HepG2 (cell line): ENCODE measurements around the gene CTAGE9. TPM values are rescaled to one million over a fixed set of nuclear protein-coding genes. Genes with fewer than 3 reads are reported as not detected.

Experiments used
- GATAD1 ChIP-seq: IDR thresholded peaks from 2 replicates; pipeline ENCODE4 v1.6.1; 2016; ENCODE audit warnings: missing genetic modification reagents, missing compliant biosample characterization
- GATAD2A ChIP-seq: IDR thresholded peaks from 2 replicates; pipeline ENCODE4 v1.6.1; 2016
- HOXA7 ChIP-seq: sonication (generic); formaldehyde crosslinking; IDR thresholded peaks from 2 replicates; pipeline ENCODE4 v1.8.1; 2022; ENCODE audit warnings: mild to moderate bottlenecking, missing genetic modification reagents, moderate library complexity
- IRX3 ChIP-seq: sonication (generic); formaldehyde crosslinking; IDR thresholded peaks from 2 replicates; pipeline ENCODE4 v1.8.1; 2023; ENCODE audit warnings: mild to moderate bottlenecking, low read depth, missing genetic modification reagents, borderline replicate concordance
- MXD4 ChIP-seq: IDR thresholded peaks from 2 replicates; pipeline ENCODE4 v1.6.1; 2016; ENCODE audit warnings: mild to moderate bottlenecking, missing biosample characterization, missing genetic modification reagents
- POLR2AphosphoS5 ChIP-seq: IDR thresholded peaks from 2 replicates; pipeline ENCODE4 v1.6.1; 2012; ENCODE audit warnings: low read depth, low read length
- SALL1 ChIP-seq: sonication (generic); formaldehyde crosslinking; IDR thresholded peaks from 2 replicates; pipeline ENCODE4 v1.8.0; 2022; ENCODE audit warnings: mild to moderate bottlenecking, missing genetic modification reagents
- SMC3 ChIP-seq: IDR thresholded peaks from 2 replicates; pipeline ENCODE4 v1.6.1; 2011; ENCODE audit warnings: low read length, improper control_type of control experiment
- SP1 ChIP-seq, 2 experiments: fragments of 450-650 bp in 1 of 2; sonication (generic) in 1 of 2; formaldehyde crosslinking in 1 of 2; IDR thresholded peaks; 2 replicates each; pipeline versions ENCODE4 v1.4.0 to v1.6.1; 2016 to 2020; ENCODE audit warnings: missing genetic modification reagents in 1 of 2
- ZBTB2 ChIP-seq: sonication (generic); formaldehyde crosslinking; IDR thresholded peaks from 2 replicates; pipeline ENCODE4 v1.8.0; 2022; ENCODE audit warnings: low read depth, missing genetic modification reagents
- ZBTB46 ChIP-seq: sonication (generic); formaldehyde crosslinking; IDR thresholded peaks from 2 replicates; pipeline ENCODE4 v1.4.0; 2020; ENCODE audit warnings: mild to moderate bottlenecking, missing genetic modification reagents, borderline replicate concordance
- ZHX2 ChIP-seq, 2 experiments: sonication (generic) in 1 of 2; formaldehyde crosslinking in 1 of 2; IDR thresholded peaks; 2 replicates each; pipeline versions ENCODE4 v1.6.1 to v1.9.0; 2014 to 2022; ENCODE audit warnings: antibody characterized with exemption in 1 of 2, borderline replicate concordance in 1 of 2, inconsistent platforms in 1 of 2, low read depth in 1 of 2, missing genetic modification reagents in 1 of 2
- ZNF383 ChIP-seq: sonication (generic); formaldehyde crosslinking; IDR thresholded peaks from 2 replicates; pipeline ENCODE4 v1.4.0; 2020; ENCODE audit warnings: missing genetic modification reagents, mild to moderate bottlenecking, borderline replicate concordance
- ZNF546 ChIP-seq: sonication (generic); formaldehyde crosslinking; conservative IDR thresholded peaks from 2 replicates; pipeline ENCODE4 v1.8.1; 2023; ENCODE audit warnings: mild to moderate bottlenecking, missing genetic modification reagents
- ZNF569 ChIP-seq: sonication (generic); formaldehyde crosslinking; IDR thresholded peaks from 2 replicates; pipeline ENCODE4 v1.5.0; 2020; ENCODE audit warnings: mild to moderate bottlenecking, missing genetic modification reagents, moderate library complexity, borderline replicate concordance
- ZNF660 ChIP-seq: sonication (generic); formaldehyde crosslinking; IDR thresholded peaks from 2 replicates; pipeline ENCODE4 v1.5.1; 2020; ENCODE audit warnings: mild to moderate bottlenecking, low read depth, missing genetic modification reagents, borderline replicate concordance
- ZNF879 ChIP-seq: sonication (generic); formaldehyde crosslinking; IDR thresholded peaks from 2 replicates; pipeline ENCODE4 v1.8.1; 2023; ENCODE audit warnings: missing genetic modification reagents
- polyA plus RNA-seq, 8 experiments: library from polyadenylated mRNA; depleted of rRNA in 3 of 8; stranded (reverse) in 7 of 8; unstranded in 1 of 8; fragments of >200 nt; fragmentation: Illumina TruSeq in 4 of 8; extraction: Trizol in 4 of 8; gene quantifications; 2 replicates each; pipeline versions ENCODE4 v1.2.1 to v1.2.3, GENCODE V29; 2011 to 2016; ENCODE audit warnings: low read depth in 4 of 8, missing spikeins in 1 of 8, mixed read lengths in 1 of 8; ENCODE audit not compliant: insufficient read depth in 1 of 8
- total RNA-seq, 5 experiments: library from RNA; depleted of rRNA; stranded (reverse); fragments of >200 nt; fragmentation: Illumina TruSeq; extraction: Trizol; gene quantifications; 2 replicates each; pipeline ENCODE4 v1.2.3, GENCODE V29; 2016; ENCODE audit warnings: low read depth in 1 of 5
- TF ChIP-seq, protein P1 (sequence below): sonication (generic); formaldehyde crosslinking; IDR thresholded peaks from 2 replicates; pipeline ENCODE4 v1.8.1; 2023; ENCODE audit warnings: mild to moderate bottlenecking, missing genetic modification reagents, borderline replicate concordance
- TF ChIP-seq, protein P2 (sequence below): sonication (generic); formaldehyde crosslinking; IDR thresholded peaks from 2 replicates; pipeline ENCODE4 v1.5.1; 2020; ENCODE audit warnings: mild to moderate bottlenecking, moderate library complexity, missing genetic modification reagents

CTAGE9 gene
- total and polyA plus RNA-seq, 2 of the 13 experiments (the other 11 are each of a cell fraction or from before 2014, with no cell fraction given) = not detected

GRCh38 chr6:131694832-131695426 is 15.9 kb downstream of the CTAGE9 start (continued):
- TF ChIP-seq SMC3 (peak; percentile 92), SP1 (IDR thresholded peaks at IDR 0.05) (no peak), SP1 (CRISPR knock-in tag; IDR thresholded peaks at IDR 0.05) (no peak), GATAD2A (CRISPR knock-in tag) (peak; percentile 26; the same call in 1 of the 2 replicates), ZHX2 (IDR thresholded peaks at IDR 0.05; ENCODE audit: low read depth) (no peak), ZHX2 (CRISPR knock-in tag; IDR thresholded peaks at IDR 0.05; ENCODE audit: borderline replicate concordance) (no peak), ZBTB46 (CRISPR knock-in tag) (no peak), GATAD1 (0 out of 2 replicates have a peak, but pooled peaks have one; percentile 18), IRX3 (CRISPR knock-in tag) (no peak), MXD4 (no peak), POLR2AphosphoS5 (no peak), ZBTB2 (CRISPR knock-in tag) (no peak), HOXA7 (CRISPR knock-in tag) (no peak), ZNF660 (no peak), SALL1 (no peak), ZNF879 (no peak), ZNF569 (CRISPR knock-in tag) (no peak), ZNF383 (CRISPR knock-in tag) (no peak), ZNF546 (no peak)
- TF ChIP-seq, protein P1, sequence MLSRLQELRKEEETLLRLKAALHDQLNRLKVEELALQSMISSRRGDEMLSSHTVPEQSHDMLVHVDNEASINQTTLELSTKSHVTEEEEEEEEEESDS (CRISPR knock-in tag) = no peak
- TF ChIP-seq, protein P2, sequence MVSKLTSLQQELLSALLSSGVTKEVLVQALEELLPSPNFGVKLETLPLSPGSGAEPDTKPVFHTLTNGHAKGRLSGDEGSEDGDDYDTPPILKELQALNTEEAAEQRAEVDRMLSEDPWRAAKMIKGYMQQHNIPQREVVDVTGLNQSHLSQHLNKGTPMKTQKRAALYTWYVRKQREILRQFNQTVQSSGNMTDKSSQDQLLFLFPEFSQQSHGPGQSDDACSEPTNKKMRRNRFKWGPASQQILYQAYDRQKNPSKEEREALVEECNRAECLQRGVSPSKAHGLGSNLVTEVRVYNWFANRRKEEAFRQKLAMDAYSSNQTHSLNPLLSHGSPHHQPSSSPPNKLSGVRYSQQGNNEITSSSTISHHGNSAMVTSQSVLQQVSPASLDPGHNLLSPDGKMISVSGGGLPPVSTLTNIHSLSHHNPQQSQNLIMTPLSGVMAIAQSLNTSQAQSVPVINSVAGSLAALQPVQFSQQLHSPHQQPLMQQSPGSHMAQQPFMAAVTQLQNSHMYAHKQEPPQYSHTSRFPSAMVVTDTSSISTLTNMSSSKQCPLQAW (CRISPR knock-in tag) = no peak
